Transverse colon (tissue), 3 donors: Measurements from ENCODE around the gene ARL6IP4.

Source experiments
- POLR2A ChIP-seq: fragments of 450-650 bp; IDR thresholded peaks from one replicate; pipeline ENCODE4 v1.6.1; 2016; ENCODE audit warnings: antibody characterized with exemption, mild to moderate bottlenecking, moderate library complexity
- TF ChIP-seq, protein P1 (sequence below), 5 experiments: fragments of 200-600 bp in 3 of 5; fragments of 450-650 bp in 2 of 5; sonication (generic) in 3 of 5; IDR thresholded peaks; 1 replicate in 2 of 5; 2 replicates in 3 of 5; pipeline ENCODE4 v1.5.1; 2016 to 2017; ENCODE audit warnings: antibody characterized with exemption in 5 of 5, inconsistent platforms in 3 of 5, mild to moderate bottlenecking in 2 of 5, moderate library complexity in 1 of 5

DNA sequence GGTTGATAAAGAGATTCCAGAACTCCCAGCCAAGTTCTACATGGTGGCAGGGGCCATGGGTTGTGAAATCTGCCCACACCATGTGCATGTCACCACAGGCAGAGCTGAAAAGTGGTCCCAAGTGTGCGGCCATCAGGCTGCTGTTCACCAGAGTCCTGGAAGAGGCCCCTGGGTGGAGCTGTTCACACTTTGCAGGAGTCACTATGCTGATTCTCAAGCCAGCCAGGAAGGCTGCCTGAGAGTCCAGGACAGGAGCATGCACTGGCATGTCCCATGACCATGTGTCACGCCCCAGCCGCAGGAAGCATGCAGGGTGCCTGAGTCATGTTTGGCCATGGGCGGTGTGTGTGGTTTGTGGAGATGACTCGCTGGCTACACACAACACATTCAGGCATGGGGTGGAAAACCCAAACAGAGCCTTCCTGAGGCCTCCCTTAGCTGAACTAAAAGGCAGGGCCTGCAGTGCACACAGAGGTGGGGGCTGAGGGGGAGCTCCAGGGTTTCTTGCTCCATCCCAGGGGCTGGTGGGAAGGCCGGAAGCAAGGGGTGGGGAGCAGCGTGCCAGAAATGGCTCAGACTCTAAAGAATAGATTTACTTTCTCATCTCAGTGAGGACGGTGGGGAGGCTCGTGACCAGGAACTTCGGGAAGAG is 33.7 kb upstream of the ARL6IP4 start:
- TF ChIP-seq, protein P1, sequence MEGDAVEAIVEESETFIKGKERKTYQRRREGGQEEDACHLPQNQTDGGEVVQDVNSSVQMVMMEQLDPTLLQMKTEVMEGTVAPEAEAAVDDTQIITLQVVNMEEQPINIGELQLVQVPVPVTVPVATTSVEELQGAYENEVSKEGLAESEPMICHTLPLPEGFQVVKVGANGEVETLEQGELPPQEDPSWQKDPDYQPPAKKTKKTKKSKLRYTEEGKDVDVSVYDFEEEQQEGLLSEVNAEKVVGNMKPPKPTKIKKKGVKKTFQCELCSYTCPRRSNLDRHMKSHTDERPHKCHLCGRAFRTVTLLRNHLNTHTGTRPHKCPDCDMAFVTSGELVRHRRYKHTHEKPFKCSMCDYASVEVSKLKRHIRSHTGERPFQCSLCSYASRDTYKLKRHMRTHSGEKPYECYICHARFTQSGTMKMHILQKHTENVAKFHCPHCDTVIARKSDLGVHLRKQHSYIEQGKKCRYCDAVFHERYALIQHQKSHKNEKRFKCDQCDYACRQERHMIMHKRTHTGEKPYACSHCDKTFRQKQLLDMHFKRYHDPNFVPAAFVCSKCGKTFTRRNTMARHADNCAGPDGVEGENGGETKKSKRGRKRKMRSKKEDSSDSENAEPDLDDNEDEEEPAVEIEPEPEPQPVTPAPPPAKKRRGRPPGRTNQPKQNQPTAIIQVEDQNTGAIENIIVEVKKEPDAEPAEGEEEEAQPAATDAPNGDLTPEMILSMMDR (IDR thresholded peaks at IDR 0.05): peak in 4 of 5 experiments; percentile 12 to 47 (median 22)
- peak; percentile 17 for TF ChIP-seq POLR2A
